Panc1 (cell line): ENCODE results near the gene TCHH. TPM values are rescaled to one million over a fixed set of nuclear protein-coding genes. Genes with fewer than 3 reads are reported as not detected.

Experiments used
- ATAC-seq: fragments of 200-7000 bp; cut with Tn5 transposase; 2 replicates; pipeline ENCODE4 v1.9.1; 2020; ENCODE audit warnings: mild to moderate bottlenecking, moderate library complexity
- BruUV-seq: library from RNA; stranded (reverse); fragments of 400-500 nt; replicated peaks from 2 replicates; lab custom pipeline; 2021; lab: Mats Ljungman, UMichigan
- CTCF ChIA-PET: fragments of 300-600 bp; sonication (Branson Sonifier 250); formaldehyde crosslinking; loops from one replicate; lab custom pipeline; 2022; ENCODE audit warnings: antibody characterized with exemption; lab: Charles Lee
- POLR2A ChIA-PET: fragments of 300-600 bp; sonication (Branson Sonifier 250); formaldehyde crosslinking; loops from one replicate; lab custom pipeline; 2022; ENCODE audit warnings: antibody characterized with exemption; lab: Charles Lee
- DNase-seq: peaks from one replicate; pipeline ENCODE4 v3.0.0-alpha.2; 2010; ENCODE audit warnings: low read depth, low spot score
- H3K27ac ChIP-seq: 2 replicates; pipeline ENCODE4 v1.5.1; 2011; ENCODE audit warnings: mild to moderate bottlenecking, low read length, inconsistent platforms
- H3K27me3 ChIP-seq: fragments of 200-500 bp; sonication (Bioruptor generic); 2 replicates; pipeline ENCODE4 v1.6.0; 2014; ENCODE audit warnings: low read length, inconsistent platforms; ENCODE audit not compliant: control insufficient read depth, insufficient read depth
- H3K36me3 ChIP-seq: fragments of 200-500 bp; sonication (Bioruptor generic); 2 replicates; pipeline ENCODE4 v1.5.1; 2014; ENCODE audit warnings: inconsistent platforms, mild to moderate bottlenecking, low read length, moderate library complexity; ENCODE audit not compliant: control insufficient read depth, insufficient read depth
- H3K4me1 ChIP-seq: 2 replicates; pipeline ENCODE4 v1.5.1; 2011; ENCODE audit warnings: inconsistent platforms, mild to moderate bottlenecking, low read length, moderate library complexity; ENCODE audit not compliant: control insufficient read depth, insufficient read depth
- H3K4me3 ChIP-seq, 2 experiments: 2 replicates each; pipeline ENCODE4 v1.5.1; 2011 to 2012; ENCODE audit warnings: low read depth in 2 of 2, low read length in 2 of 2, mild to moderate bottlenecking in 2 of 2, inconsistent platforms in 1 of 2, moderate library complexity in 1 of 2
- H3K9me3 ChIP-seq: fragments of 200-500 bp; sonication (Bioruptor generic); 2 replicates; pipeline ENCODE4 v1.5.1; 2014; ENCODE audit warnings: low read depth, mild to moderate bottlenecking, inconsistent platforms, low read length, moderate library complexity; ENCODE audit not compliant: control insufficient read depth, insufficient read depth
- POLR2AphosphoS5 ChIP-seq: IDR thresholded peaks from 2 replicates; pipeline ENCODE4 v1.6.1; 2012; ENCODE audit warnings: mild to moderate bottlenecking, low read depth, low read length, moderate library complexity
- SIN3A ChIP-seq: IDR thresholded peaks from 2 replicates; pipeline ENCODE4 v1.6.1; 2012; ENCODE audit warnings: low read depth, mild to moderate bottlenecking, low read length, moderate library complexity, borderline replicate concordance; ENCODE audit not compliant: insufficient read depth
- TCF7L2 ChIP-seq: IDR thresholded peaks from 2 replicates; pipeline ENCODE4 v1.6.1; 2011; ENCODE audit warnings: mild to moderate bottlenecking, low read depth, low read length, inconsistent platforms
- in situ Hi-C: cut with HindIII; loops from 2 replicates; pipeline ENCODE4 v1.10.0; 2016; ENCODE audit warnings: low sequenced_read_pairs, low pct_unique_long_range_greater_than_20kb
- intact Hi-C: fragments of 100-400 bp; cut with micrococcal nuclease; formaldehyde crosslinking; loops from one replicate; pipeline ENCODE4 v1.10.0; 2022; ENCODE audit not compliant: unreplicated experiment
- total RNA-seq: library from RNA; stranded (reverse); gene quantifications from one replicate; pipeline ENCODE4 v1.2.1, GENCODE V29; 2021; ENCODE audit not compliant: unreplicated experiment
- TF ChIP-seq, protein P1 (sequence below): fragments of 450-650 bp; IDR thresholded peaks from 2 replicates; pipeline ENCODE4 v1.5.1; 2017; ENCODE audit warnings: mild to moderate bottlenecking
- TF ChIP-seq, protein P2 (sequence below), 2 experiments: IDR thresholded peaks; 2 replicates each; pipeline ENCODE4 v1.6.1; 2011 to 2012; ENCODE audit warnings: low read depth in 2 of 2, control low read depth in 1 of 2, low read length in 1 of 2, mild to moderate bottlenecking in 1 of 2, moderate library complexity in 1 of 2; ENCODE audit not compliant: insufficient read depth in 1 of 2

Gene TCHH
- total RNA-seq, 1 experiment from 2014 or later = 0.28 TPM

DNA sequence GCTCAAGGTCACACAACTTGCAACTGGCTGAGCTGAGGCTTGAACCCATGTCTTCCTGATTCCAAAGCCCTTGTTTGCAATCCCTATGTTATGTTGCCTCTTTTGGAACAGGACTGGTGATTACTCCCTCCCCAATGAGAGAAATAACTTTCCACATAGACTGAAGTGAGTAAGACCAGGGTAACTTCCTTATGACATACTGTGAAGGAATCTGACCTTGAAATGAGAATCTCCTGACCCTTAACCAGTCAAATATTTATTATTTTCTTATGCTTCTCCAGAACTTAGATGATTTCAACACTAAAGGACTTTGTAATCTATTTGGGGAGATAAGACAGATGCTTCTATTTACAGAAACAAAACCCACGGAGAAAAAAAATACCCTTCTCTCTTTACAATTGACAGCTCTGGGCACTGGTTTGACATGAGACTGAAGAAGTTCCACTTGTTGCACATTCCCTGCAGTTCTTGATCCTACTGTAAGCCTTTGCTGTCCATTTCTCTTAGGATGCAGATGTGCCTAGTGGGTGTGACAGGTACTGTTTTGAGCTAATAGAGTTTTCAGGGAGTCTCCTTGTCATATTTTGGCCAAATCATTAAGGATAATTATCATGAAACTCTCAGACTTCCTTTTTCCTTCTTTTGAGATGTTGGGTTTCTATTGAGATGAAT, 47.7 kb upstream of the TCHH start:
- DNase-seq (peak; percentile 54), ATAC-seq (no peak)
- CTCF ChIA-PET = no interaction called here
- TF ChIP-seq, protein P1, sequence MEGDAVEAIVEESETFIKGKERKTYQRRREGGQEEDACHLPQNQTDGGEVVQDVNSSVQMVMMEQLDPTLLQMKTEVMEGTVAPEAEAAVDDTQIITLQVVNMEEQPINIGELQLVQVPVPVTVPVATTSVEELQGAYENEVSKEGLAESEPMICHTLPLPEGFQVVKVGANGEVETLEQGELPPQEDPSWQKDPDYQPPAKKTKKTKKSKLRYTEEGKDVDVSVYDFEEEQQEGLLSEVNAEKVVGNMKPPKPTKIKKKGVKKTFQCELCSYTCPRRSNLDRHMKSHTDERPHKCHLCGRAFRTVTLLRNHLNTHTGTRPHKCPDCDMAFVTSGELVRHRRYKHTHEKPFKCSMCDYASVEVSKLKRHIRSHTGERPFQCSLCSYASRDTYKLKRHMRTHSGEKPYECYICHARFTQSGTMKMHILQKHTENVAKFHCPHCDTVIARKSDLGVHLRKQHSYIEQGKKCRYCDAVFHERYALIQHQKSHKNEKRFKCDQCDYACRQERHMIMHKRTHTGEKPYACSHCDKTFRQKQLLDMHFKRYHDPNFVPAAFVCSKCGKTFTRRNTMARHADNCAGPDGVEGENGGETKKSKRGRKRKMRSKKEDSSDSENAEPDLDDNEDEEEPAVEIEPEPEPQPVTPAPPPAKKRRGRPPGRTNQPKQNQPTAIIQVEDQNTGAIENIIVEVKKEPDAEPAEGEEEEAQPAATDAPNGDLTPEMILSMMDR = no peak
- TF ChIP-seq POLR2AphosphoS5 = no peak
- TF ChIP-seq, protein P2, sequence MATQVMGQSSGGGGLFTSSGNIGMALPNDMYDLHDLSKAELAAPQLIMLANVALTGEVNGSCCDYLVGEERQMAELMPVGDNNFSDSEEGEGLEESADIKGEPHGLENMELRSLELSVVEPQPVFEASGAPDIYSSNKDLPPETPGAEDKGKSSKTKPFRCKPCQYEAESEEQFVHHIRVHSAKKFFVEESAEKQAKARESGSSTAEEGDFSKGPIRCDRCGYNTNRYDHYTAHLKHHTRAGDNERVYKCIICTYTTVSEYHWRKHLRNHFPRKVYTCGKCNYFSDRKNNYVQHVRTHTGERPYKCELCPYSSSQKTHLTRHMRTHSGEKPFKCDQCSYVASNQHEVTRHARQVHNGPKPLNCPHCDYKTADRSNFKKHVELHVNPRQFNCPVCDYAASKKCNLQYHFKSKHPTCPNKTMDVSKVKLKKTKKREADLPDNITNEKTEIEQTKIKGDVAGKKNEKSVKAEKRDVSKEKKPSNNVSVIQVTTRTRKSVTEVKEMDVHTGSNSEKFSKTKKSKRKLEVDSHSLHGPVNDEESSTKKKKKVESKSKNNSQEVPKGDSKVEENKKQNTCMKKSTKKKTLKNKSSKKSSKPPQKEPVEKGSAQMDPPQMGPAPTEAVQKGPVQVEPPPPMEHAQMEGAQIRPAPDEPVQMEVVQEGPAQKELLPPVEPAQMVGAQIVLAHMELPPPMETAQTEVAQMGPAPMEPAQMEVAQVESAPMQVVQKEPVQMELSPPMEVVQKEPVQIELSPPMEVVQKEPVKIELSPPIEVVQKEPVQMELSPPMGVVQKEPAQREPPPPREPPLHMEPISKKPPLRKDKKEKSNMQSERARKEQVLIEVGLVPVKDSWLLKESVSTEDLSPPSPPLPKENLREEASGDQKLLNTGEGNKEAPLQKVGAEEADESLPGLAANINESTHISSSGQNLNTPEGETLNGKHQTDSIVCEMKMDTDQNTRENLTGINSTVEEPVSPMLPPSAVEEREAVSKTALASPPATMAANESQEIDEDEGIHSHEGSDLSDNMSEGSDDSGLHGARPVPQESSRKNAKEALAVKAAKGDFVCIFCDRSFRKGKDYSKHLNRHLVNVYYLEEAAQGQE (IDR thresholded peaks at IDR 0.05; ENCODE audit: insufficient read depth in 1 of 2, low read depth in 2 of 2, low read length in 1 of 2) = no peak
- no TSS peak for BruUV-seq
- Histone ChIP-seq H3K36me3 (no peaks in the 10 kb centered on the region), H3K27me3 (no peaks in the 10 kb centered on the region), H3K4me3 (no peak overlapping the region), H3K27ac (no peak overlapping the region), H3K9me3 (no peaks in the 10 kb centered on the region), H3K4me1 (no peaks in the 10 kb centered on the region)
- in situ Hi-C loops (no loop called here), intact Hi-C loops (no loop called here)
- POLR2A ChIA-PET = no interaction called here

DNA sequence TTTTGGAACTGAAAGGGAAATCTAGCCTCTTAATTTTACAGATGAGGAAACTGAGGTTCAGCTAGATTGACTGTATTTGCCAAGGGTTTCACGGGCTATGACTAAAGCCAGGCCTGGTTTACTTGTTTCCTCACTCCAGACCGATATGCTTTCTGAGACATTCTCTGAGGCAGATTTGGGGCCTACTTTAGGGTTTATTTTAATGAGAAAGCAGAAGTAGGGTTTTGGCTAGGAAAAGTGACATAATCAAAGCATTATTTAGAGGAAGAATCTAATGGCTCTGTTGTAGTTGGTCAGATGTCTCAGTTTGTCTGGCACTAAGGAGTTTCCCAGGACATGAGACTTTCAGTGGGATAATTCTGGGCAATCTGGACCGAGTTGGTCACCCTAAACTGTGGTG, 45.3 kb upstream of the TCHH start:
- in situ Hi-C loops = no loop called here
- Histone ChIP-seq H3K9me3 (no peaks in the 10 kb centered on the region), H3K27me3 (no peaks in the 10 kb centered on the region; the same call in 1 of the 2 replicates), H3K4me1 (no peaks in the 10 kb centered on the region), H3K27ac (no peak overlapping the region), H3K4me3 (no peak overlapping the region), H3K36me3 (no peaks in the 10 kb centered on the region)
- intact Hi-C loops = no loop called here
- TF ChIP-seq TCF7L2 (no peak), POLR2AphosphoS5 (no peak), SIN3A (no peak)
- TF ChIP-seq, protein P2 (IDR thresholded peaks at IDR 0.05; ENCODE audit: insufficient read depth in 1 of 2, low read depth in 2 of 2, low read length in 1 of 2) = no peak
- TF ChIP-seq, protein P1 = no peak
- no peak for ATAC-seq
- POLR2A ChIA-PET = no interaction called here
- CTCF ChIA-PET = interaction anchor here (0.9 kb wide), 1 partner anchor 19 kb away, joined by 3 read pairs; no protein-coding TSS in a partner anchor
- BruUV-seq = no TSS peak
- DNase-seq = no peak
